ENCODE data around the gene CLEC18A. TPM values are rescaled to one million over a fixed set of nuclear protein-coding genes. Genes with fewer than 3 reads are reported as not detected.

CLEC18A gene
- total RNA-seq, 1 experiment from 2014 or later, result 0.22 TPM

GRCh38 chr16:69921127-69921526 is 30.0 kb upstream of the CLEC18A start:
- intact Hi-C loops (cut with micrococcal nuclease), result no loop called here
- Histone ChIP-seq H3K27me3 (ENCODE audit: low read length) (no peaks in the 10 kb centered on the region), H3K9ac (ENCODE audit: low read length) (no peak overlapping the region), H3K36me3 (ENCODE audit: low read depth, low read length) (no peaks in the 10 kb centered on the region), H3K9me2 (replicated peaks; ENCODE audit: low read length) (no peaks in the 10 kb centered on the region), H3K4me3 (ENCODE audit: low read length) (no peak overlapping the region), H3F3A (ENCODE audit: low read length, unreplicated experiment) (no peaks in the 10 kb centered on the region), H3K4me2 (ENCODE audit: low read length) (no peak overlapping the region), H3K9me3 (ENCODE audit: low read length) (no peaks in the 10 kb centered on the region), H2AFZ (ENCODE audit: low read length) (no peak overlapping the region), H3K79me2 (ENCODE audit: low read length) (no peaks in the 10 kb centered on the region), H3K4me1 (ENCODE audit: insufficient read depth, low read length) (peaks cover 16% of the 10 kb centered on the region), H4K20me1 (ENCODE audit: low read length) (no peaks in the 10 kb centered on the region), H3K27ac (ENCODE audit: low read length) (no peak overlapping the region)
- DNase-seq, result no peak
- POLR2A ChIA-PET (ENCODE audit: unreplicated experiment), result no interaction called here
- TF ChIP-seq CTCF (conservative IDR thresholded peaks at IDR 0.05; ENCODE audit: low read depth, low read length) (no peak), EZH2 (IDR thresholded peaks at IDR 0.05; ENCODE audit: low read length, unreplicated experiment) (no peak), EZH2phosphoT487 (IDR thresholded peaks at IDR 0.05; ENCODE audit: borderline replicate concordance, low read length) (no peak)
- ATAC-seq, result no peak
- BruUV-seq (replicated peaks), result no TSS peak
- CTCF ChIA-PET, result no interaction called here

DNA sequence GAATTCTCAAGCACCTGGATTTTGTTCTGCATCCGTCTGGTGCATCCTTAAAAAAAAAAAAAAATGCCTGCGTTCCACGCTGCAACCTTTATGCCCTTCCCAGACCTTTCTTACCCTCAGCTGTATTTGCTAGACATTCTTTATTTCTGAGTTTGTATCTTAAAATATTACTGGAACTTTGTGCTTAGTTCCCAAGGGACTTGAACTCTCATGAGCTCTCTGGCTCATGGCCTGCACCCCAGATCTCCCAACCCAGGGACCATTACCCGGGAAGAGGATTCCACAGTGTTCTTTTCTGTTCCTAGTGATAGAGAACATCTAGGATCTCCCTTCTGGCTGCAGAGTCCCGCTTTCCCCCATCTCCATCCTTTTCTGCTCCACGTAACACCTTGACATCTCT is 28.9 kb upstream of the CLEC18A start:
- no peaks in the 10 kb centered on the region for H3K9me3 ChIP-seq (ENCODE audit: low read length)

More for the DNA sequence above, 28.9 kb upstream of the CLEC18A start:
- H3K9ac ChIP-seq (ENCODE audit: low read length), result no peak overlapping the region
- ChIA-PET POLR2A (ENCODE audit: unreplicated experiment) (no interaction called here), CTCF (interaction anchor here (0.6 kb wide), 1 partner anchor 214 kb away, joined by 3 read pairs; no protein-coding TSS in a partner anchor)
- TF ChIP-seq CTCF (conservative IDR thresholded peaks at IDR 0.05; ENCODE audit: low read depth, low read length) (no peak), EZH2 (IDR thresholded peaks at IDR 0.05; ENCODE audit: low read length, unreplicated experiment) (no peak), EZH2phosphoT487 (IDR thresholded peaks at IDR 0.05; ENCODE audit: borderline replicate concordance, low read length) (no peak)
- no peaks in the 10 kb centered on the region for H3K36me3 ChIP-seq (ENCODE audit: low read depth, low read length)
- ATAC-seq, result no peak
- no peak overlapping the region for H3K4me2 ChIP-seq (ENCODE audit: low read length)
- peaks cover 14% of the 10 kb centered on the region for H3K4me1 ChIP-seq (ENCODE audit: insufficient read depth, low read length)
- no peaks in the 10 kb centered on the region for H3K27me3 ChIP-seq (ENCODE audit: low read length)
- H3K9me2 ChIP-seq (replicated peaks; ENCODE audit: low read length), result no peaks in the 10 kb centered on the region
- H3F3A ChIP-seq (ENCODE audit: low read length, unreplicated experiment), result no peaks in the 10 kb centered on the region
- no peaks in the 10 kb centered on the region for H3K79me2 ChIP-seq (ENCODE audit: low read length)
- no peak overlapping the region for H3K27ac ChIP-seq (ENCODE audit: low read length)
- intact Hi-C loops (cut with micrococcal nuclease), result no loop called here
- no peak for DNase-seq
- no peaks in the 10 kb centered on the region for H4K20me1 ChIP-seq (ENCODE audit: low read length)
- no peak overlapping the region for H2AFZ ChIP-seq (ENCODE audit: low read length)
- BruUV-seq (replicated peaks), result no TSS peak
- no peak overlapping the region for H3K4me3 ChIP-seq (ENCODE audit: low read length)
